GM18507 (cell line): ENCODE results near the gene HEATR5A.
A peak's percentile ranks its signal among the peaks of the same experiment; 100 is the strongest.
"Not testable (repeated sequence)": the region's sequence is repeated elsewhere in the genome, so short reads cannot be mapped to it uniquely, and the experiment has no call there.

Experiments
- DNase-seq: peaks from one replicate; pipeline ENCODE4 v3.0.0; 2011; ENCODE audit warnings: low read depth; ENCODE audit not compliant: insufficient read length; ENCODE audit errors: extremely low spot score
- FAIRE-seq: peaks from 2 replicates; lab custom pipeline; 2011; peaks lifted over from hg19 to GRCh38; lab: Jason Lieb, UNC

HEATR5A gene

DNA sequence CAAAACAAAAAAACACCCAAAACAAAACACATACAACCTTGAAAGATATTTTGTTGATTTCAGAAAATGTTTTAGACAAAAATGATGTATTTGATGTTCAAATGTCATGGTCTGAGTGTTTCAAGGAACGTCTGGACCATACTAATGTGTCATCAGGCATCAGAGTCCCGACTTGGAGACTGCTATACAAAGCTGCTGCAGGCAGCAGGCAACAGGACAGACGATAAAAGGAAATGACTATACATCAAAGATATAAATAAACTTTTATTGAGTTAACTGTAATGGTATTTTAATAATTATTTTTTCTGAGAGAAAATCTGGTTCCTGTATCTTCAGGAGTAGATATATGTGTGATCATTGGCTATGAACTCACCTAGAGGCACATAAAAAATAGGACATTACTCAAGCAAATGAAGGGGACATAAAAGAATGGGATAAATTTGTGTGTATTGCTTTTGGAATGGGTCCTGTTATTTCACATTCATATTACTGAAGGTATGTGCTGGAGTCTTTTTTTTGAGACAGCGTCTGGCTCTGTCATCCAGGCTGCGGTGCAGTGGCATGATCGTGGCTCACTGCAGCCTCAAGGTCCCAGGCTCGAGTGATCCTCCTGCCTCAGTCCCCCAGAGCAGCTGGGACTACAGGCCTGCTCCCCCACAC is 125.5 kb downstream of the HEATR5A start:
- DNase-seq (no peak), FAIRE-seq (no peak)

GRCh38 chr14:31292937-31293616 is 127.3 kb downstream of the HEATR5A start:
- DNase-seq (no peak), FAIRE-seq (no peak)

DNA sequence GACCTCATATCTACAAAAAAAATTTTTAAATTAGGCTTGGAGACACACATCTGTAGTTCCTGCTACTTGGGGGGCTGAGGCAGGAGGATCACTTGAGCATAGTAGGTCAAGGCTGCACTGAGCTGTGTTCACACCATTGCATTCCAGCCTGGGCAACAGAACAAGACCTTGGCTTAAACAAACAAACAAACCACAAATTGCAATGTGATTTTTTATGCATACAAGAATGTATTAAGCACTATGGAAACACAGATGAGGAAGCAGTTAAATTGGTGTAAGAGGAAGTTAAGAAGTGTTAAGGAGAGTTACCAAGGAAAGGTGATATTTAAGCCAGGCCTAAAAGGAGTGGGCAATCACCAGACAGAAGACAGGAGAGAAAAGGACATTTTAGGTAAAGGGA is 129.1 kb downstream of the HEATR5A start:
- no peak for FAIRE-seq
- no peak for DNase-seq

DNA sequence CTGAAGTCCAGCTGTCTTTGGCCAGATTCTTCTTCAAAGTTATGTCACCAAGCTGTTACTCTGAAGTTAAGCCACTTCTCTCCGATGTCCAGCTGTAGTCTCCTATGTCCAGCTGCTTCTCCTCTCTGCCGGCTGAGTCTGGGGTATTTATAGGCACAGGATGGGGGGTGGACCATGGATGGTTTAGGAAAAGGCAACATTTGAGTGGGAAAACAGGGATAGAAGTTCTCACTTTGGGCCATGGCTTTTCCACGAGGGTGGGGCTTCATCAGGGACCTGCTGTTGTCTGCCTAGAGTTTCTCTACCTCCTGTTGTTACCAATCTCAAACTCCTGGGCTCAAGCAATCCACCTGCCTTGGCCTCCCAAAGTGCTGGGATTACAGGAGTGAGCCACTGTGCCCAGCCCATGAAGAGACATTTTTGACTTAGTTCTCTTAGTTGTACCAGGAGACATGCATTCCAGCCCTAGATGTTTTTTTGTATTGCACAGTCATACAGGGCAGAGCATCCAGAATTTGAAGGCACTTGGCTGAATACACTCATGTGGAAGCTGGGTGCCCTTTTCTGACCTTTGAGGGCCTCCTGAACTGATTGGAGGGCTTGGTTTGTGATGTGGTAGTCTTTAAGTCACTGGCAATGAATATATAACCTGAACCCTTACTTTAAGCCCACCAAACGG is 132.9 kb downstream of the HEATR5A start:
- FAIRE-seq = no peak

DNA sequence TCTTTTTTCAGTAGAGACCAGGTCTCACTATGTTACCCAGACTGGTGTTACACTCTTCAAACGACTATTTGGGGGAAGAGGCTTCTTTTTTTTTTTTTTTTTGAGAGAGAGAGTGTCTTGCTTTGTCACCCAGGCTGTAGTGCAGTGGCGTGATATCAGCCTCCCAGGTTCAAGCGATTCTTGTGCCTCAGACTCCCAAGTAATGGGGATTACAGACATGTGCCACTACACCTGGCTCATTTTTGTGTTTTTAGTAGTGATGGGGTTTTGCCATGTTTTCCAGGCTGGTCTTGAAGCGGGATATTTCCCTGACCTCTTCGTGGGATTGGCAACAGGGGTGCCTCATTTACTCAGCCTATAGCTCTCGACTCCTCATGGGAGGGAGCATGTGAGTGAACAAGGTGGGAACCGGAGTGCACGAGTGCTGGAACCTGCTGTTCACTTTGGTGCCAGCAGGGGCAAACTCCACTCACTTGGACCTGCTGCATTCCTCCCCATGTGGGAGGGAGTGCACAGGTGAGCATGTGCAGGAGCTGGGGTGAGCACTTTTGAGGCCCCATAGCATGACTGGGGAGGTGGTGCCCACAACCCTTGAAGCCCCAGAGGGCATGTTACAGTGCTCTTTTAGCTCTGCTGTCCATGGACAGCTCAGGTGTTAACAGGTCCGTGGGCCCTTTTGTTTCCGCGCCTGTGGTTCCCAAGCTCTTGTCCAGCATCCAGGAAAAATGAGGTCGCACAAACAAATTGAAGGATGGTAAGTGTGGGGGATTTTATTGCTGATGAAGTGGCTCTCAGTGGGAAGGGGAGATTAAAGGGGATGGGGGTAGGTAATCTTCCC is 133.7 kb downstream of the HEATR5A start:
- no peak for FAIRE-seq
- DNase-seq = no peak

More for the DNA sequence above, 132.9 kb downstream of the HEATR5A start:
- no peak for DNase-seq

GRCh38 chr14:31283578-31284252 is 136.6 kb downstream of the HEATR5A start:
- FAIRE-seq = no peak
- DNase-seq = no peak

GRCh38 chr14:31283153-31283552 is 137.2 kb downstream of the HEATR5A start:
- FAIRE-seq (no peak), DNase-seq (no peak)

- no peak for FAIRE-seq
- DNase-seq = no peak
Observed at GRCh38 chr14:31280871-31281220, 139.5 kb downstream of the HEATR5A start.

DNA sequence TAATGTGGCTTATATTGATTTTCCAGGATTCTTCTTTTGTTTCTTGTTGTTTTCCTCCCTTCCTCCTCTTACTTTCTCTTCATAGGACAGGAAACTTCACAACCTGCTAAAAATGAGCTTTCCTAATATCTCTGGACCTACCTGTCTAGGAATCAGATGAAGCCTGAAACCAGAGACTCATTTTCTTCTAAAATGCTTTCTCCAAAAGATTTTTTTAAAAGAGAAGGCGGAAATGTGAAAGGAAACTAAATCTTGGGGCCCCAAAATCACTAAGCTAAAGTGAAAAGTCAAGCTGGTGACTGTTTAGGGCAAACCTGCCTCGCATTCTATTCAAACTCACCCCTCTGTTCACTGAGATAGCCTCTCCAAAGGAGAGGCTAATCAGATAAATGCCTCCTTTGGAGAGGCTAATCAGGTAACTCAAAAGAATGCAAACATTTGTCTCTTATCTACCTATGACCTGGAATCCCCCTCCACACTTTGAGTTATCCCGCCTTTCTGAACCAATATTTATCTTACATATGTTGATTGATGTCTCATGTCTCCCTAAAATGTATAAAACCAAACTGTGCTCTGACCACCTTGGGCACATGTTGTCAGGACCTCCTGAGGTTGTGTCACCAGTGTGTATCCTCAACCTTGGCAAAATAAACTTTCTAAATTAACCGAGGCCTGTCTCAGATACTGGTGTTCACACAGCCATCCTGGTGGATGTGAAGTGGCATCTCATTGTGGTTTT is 140.0 kb downstream of the HEATR5A start:
- no peak for DNase-seq
- peak; percentile 21 for FAIRE-seq

- DNase-seq (no peak), FAIRE-seq (no peak)
Observed at GRCh38 chr14:31278883-31279282, 141.5 kb downstream of the HEATR5A start.

DNA sequence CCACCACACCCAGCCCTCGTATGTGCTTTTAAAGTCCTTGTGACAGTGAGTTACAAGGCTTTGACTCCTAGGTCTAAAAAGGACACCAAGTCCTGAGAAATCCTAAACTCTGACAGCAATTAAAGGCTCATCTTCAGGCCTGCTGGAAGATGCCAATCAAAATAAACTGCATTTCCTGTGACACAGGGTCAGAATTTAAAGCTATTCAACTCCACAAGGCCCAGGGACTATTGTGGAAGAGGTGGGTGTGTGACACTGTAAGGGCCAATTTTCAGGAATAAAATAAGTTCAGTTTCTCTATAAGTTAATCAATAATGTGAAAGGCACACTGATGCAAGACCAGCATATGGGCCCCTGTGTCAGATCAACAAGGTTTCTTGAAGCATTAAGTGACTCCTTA is 143.3 kb downstream of the HEATR5A start:
- FAIRE-seq = no peak
- DNase-seq = no peak

DNA sequence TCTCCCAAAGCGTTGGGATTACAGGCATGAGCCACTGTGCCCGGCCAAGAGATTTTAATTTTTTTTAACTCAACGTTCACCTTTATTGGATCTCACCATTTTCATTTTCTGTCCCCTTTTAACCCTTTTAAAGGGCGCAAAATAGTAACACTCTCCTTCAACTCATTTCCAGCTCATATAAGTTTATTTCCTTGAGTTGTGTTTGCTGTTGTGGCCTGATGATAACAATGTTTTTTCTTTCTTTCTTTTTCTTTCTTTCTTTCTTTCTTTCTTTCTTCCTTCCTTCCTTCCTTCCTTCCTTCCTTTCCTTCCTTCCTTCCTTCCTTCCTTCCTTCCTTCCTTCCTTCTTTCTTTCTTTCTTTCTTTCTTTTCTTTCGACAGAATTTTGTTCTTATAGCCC is 143.9 kb downstream of the HEATR5A start:
- DNase-seq, FAIRE-seq: not testable (repeated sequence)

DNA sequence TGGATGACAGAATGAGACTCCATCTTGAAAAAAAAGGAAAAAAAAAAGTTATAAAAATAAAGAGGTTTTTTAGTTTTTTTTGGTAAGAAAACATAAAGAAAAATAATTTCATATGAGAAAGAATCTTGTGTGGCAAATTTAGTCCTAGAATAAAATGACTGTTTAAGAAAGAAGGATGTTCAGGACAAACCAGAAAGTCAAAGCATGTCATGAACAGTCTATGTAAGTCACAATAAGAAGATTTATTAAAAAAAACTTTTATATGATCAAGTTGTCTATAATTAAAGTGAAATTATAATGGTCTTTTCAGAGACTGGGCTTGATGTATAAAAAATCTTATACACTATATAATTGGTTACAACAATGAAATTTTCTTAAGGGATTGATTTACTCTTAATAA is 144.6 kb downstream of the HEATR5A start:
- no peak for FAIRE-seq

DNA sequence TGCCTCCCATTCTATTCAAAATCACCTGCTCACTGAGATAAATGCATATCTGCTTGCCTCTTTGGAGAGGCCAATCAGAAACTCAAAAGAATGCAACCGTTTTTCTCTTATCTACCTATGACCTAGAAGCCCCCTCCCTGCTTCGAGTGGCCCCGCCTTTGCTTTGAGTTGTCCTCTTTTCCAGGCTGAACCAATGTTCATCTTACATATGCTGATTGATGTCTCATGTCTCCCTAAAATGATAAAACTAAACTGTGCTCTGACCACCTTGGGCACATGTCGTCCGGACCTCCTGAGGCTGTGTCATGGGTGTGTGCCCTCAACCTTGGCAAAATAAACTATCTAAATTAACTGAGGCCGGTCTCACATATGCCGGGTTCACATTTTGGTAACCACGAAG is 148.7 kb downstream of the HEATR5A start:
- DNase-seq (no peak), FAIRE-seq (no peak)

More for the DNA sequence above, 144.6 kb downstream of the HEATR5A start:
- no peak for DNase-seq

GRCh38 chr14:31270196-31270772 is 150.1 kb downstream of the HEATR5A start:
- DNase-seq = no peak
- no peak for FAIRE-seq

- no peak for FAIRE-seq
- no peak for DNase-seq
Observed at GRCh38 chr14:31269634-31270195, 150.6 kb downstream of the HEATR5A start.

DNA sequence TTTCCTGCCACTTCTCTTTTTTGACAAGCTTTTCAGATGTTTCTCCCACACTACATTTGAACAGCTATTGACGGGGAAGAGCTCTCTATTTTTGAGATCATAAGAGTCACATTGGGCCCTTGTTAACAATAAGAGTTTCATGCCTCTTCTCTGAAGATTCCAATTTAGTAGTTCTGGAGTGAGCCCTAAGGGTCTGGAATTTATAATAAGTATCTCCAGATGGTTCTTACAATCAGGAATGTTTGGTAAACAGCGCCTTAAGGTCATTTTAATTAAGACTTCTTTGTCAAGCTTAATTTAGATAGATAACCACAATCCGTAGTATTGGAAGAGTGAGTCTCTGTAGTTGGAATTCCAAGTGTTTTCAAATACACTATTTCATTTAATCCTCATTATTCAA is 152.1 kb downstream of the HEATR5A start:
- FAIRE-seq (no peak), DNase-seq (no peak)
